ENCODE data around the gene APBA2. TPM values are rescaled to one million over a fixed set of nuclear protein-coding genes. Genes with fewer than 3 reads are reported as not detected.
A peak's percentile ranks its signal among the peaks of the same experiment; 100 is the strongest.
"Not testable (repeated sequence)": the region's sequence is repeated elsewhere in the genome, so short reads cannot be mapped to it uniquely, and the experiment has no call there.

The APBA2 gene
- total and polyA plus RNA-seq, 2 of the 13 experiments (the other 11 are each of a cell fraction or from before 2014, with no cell fraction given): 0.62 to 2.3 TPM

GRCh38 chr15:28861031-28861534, 24.7 kb upstream of the APBA2 start:
- ATAC-seq: no peak

GRCh38 chr15:28861589-28862293, 24.0 kb upstream of the APBA2 start:
- H3K79me2 ChIP-seq (ENCODE audit: insufficient read depth, low read length); H2AFZ ChIP-seq (ENCODE audit: low read length); H3K27ac ChIP-seq (ENCODE audit: extremely low read length, insufficient read depth, low read length); H3K9me3 ChIP-seq (ENCODE audit: low read length); POLR2A ChIA-PET; DNase-seq (ENCODE audit: low spot score); CTCF ChIA-PET (ENCODE audit: low intra/inter-chr PET ratio, low total read pairs); H3K4me1 ChIP-seq (ENCODE audit: insufficient read depth, low read length); H3K4me3 ChIP-seq (replicated peaks in 1 of 3; ENCODE audit: insufficient read depth in 1 of 3, low read depth in 2 of 3, low read length in 3 of 3); H3K27me3 ChIP-seq (ENCODE audit: control insufficient read depth in 1 of 2, insufficient read depth in 2 of 2, low read length in 2 of 2); intact Hi-C loops (cut with micrococcal nuclease; ENCODE audit: unreplicated experiment); H3K4me2 ChIP-seq (ENCODE audit: low read depth, low read length); BruUV-seq (replicated peaks); ATAC-seq; in situ Hi-C loops (cut with HindIII; ENCODE audit: extremely low pct_ligation_motif_present, low pct_unique_long_range_greater_than_20kb); H3K9ac ChIP-seq (ENCODE audit: insufficient read depth, low read depth, low read length); H4K20me1 ChIP-seq (ENCODE audit: insufficient read depth, low read length); FAIRE-seq; H3K36me3 ChIP-seq (replicated peaks in 1 of 2; ENCODE audit: control insufficient read depth in 1 of 2, insufficient read depth in 2 of 2, low read length in 2 of 2): not testable (repeated sequence)
- 74% methylated on average over 11 of the region's 11 CpGs for WGBS (ENCODE audit: low lambda C conversion rate)

More at GRCh38 chr15:28861031-28861534, 24.7 kb upstream of the APBA2 start:
- H3K4me1 ChIP-seq (ENCODE audit: insufficient read depth, low read length): no peaks in the 10 kb centered on the region
- no peak overlapping the region for H3K4me3 ChIP-seq (replicated peaks in 1 of 3; ENCODE audit: insufficient read depth in 1 of 3, low read depth in 2 of 3, low read length in 3 of 3)
- peaks cover 0 to 2% of the 10 kb centered on the region in 2 experiments; a peak in 1 of 5 replicates for H3K36me3 ChIP-seq (replicated peaks in 1 of 2; ENCODE audit: control insufficient read depth in 1 of 2, insufficient read depth in 2 of 2, low read length in 2 of 2)
- ChIA-PET CTCF (ENCODE audit: low intra/inter-chr PET ratio, low total read pairs) (no interaction called here), POLR2A (no interaction called here)
- TF ChIP-seq NR3C1 (CRISPR knock-in tag; IDR thresholded peaks at IDR 0.05): no peak
- TF ChIP-seq CEBPB (IDR thresholded peaks at IDR 0.05; ENCODE audit: borderline replicate concordance, low read depth, low read length): peak; percentile 56; the same call in 1 of the 2 replicates
- 82% methylated on average over 11 of the region's 16 CpGs for WGBS (ENCODE audit: low lambda C conversion rate)
- no peak for DNase-seq (ENCODE audit: low spot score)
- H3K9me3 ChIP-seq (ENCODE audit: low read length): no peaks in the 10 kb centered on the region
- no peak for FAIRE-seq
- H3K27ac ChIP-seq (ENCODE audit: extremely low read length, insufficient read depth, low read length): no peak overlapping the region
- H2AFZ ChIP-seq (ENCODE audit: low read length): no peak overlapping the region
- H3K4me2 ChIP-seq (ENCODE audit: low read depth, low read length): no peak overlapping the region
- in situ Hi-C loops (cut with HindIII; ENCODE audit: extremely low pct_ligation_motif_present, low pct_unique_long_range_greater_than_20kb): no loop called here
- no peak overlapping the region for H3K9ac ChIP-seq (ENCODE audit: insufficient read depth, low read depth, low read length)
- no peaks in the 10 kb centered on the region for H3K27me3 ChIP-seq (ENCODE audit: control insufficient read depth in 1 of 2, insufficient read depth in 2 of 2, low read length in 2 of 2)
- BruUV-seq (replicated peaks): no TSS peak
- intact Hi-C loops (cut with micrococcal nuclease; ENCODE audit: unreplicated experiment): no loop called here
- H4K20me1 ChIP-seq (ENCODE audit: insufficient read depth, low read length): no peaks in the 10 kb centered on the region
- H3K79me2 ChIP-seq (ENCODE audit: insufficient read depth, low read length): no peaks in the 10 kb centered on the region

All from HepG2 (cell line).